ENCODE data around the gene NUP160.
A peak's percentile ranks its signal among the peaks of the same experiment; 100 is the strongest.
"Not testable (repeated sequence)": the region's sequence is repeated elsewhere in the genome, so short reads cannot be mapped to it uniquely, and the experiment has no call there.

The NUP160 gene

GRCh38 chr11:47847892-47848699 is at the start of gene NUP160:
TSS of gene NUP160 (minus strand) at chr11:47848350. CDS start at chr11:47848318, 32 bp downstream.
- DNase-seq, result peak; percentile 59

- DNase-seq, result no peak
Observed at GRCh38 chr11:47896199-47896598, 48.0 kb upstream of the NUP160 start.

DNA sequence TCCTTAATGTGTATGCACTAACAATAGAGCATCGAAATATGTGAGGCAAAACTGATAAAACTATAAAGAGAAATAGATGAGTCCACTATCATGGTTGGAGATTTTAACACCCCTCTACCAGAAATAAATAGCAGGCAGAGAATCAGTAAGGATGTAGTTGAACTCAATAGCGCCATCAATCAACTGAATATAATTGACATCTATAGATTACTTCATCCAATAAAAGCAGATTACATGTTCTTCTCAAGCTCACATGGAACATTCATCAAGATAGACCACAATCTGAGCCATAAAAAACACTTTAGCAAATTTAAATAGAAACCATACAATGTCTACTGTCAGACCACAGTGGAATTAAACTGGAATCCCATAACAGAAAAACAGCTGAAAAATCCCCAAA is 46.9 kb upstream of the NUP160 start:
- DNase-seq, result no peak

DNA sequence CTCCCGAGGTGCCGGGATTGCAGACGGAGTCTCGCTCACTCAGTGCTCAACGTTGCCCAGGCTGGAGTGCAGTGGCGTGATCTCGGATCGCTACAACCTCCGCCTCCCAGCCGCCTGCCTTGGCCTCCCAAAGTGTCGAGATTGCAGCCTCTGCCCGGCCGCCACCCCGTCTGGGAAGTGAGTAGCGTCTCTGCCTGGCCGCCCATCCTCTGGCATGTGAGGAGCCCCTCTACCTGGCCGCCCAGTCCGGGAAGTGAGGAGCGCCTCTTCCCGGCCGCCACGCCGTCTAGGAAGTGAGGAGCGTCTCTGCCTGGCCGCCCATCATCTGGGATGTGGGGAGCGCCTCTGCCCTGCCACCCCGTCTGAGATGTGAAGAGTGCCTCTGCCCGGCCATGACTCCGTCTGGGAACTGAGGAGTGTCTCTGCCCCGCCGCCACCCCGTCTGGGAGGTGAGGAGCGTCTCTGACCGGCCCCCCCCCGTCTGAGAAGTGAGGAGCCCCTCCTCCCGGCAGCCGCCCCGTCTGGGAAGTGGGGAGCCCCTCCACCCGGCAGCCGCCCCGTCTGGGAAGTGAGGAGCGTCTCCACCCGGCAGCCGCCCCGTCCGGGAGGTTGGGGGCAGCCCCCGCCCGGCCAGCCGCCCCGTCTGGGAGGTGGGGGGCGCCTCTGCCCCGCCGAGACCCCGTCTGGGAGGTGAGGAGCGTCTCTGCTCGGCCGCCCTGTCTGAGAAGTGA is 44.6 kb upstream of the NUP160 start:
- not testable (repeated sequence) for DNase-seq

DNA sequence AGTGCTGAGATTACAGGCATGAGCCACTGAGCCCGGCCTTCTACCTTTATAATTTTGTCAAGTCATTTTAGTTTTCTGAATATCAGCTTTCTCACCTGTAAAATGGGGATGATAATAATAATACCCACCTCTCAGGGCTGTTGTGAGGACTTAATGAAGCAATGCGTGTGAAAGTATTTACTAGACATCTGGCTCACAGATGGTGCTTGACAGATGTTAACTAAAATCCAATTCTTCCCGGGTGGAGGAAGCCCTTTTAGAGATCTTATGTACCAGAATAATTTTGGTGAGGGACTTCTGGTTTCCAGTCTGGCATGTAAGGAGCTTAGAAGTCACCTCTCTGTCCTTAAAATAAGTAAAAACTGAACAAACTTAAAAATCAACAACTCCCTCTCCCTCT is 43.7 kb upstream of the NUP160 start:
- no peak for DNase-seq

GRCh38 chr11:47889714-47890441 is 41.7 kb upstream of the NUP160 start:
- no peak for DNase-seq

DNA sequence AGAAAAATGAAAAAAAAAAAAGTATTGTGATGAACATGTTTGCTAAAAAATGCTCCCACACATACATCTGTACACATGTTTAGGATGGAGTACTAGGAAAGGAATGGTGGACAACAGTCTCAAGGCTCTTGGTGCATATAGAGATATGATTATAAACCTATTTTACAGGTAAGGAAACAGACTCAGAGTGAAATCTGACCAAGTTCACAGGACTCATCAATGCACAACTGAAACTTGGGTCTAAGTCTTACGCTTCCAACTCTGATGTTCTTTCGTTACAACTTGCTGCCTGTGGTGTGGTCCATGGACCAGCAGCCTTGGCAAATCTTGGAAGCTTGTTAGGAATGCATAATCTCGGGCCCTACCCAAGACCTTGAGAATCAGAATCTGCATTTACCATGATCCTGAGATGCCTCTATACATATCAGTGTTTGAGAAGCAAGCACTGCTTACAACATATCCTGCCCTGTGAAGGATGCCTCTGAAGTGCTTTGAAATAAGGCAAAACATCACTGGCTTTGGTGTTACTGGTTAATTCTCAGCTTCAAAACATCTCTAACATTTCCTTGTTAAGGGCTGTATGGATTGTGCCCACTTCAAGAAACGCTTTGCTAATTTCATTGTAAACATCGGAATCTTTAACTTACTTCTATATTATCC is 39.9 kb upstream of the NUP160 start:
- DNase-seq, result no peak

DNA sequence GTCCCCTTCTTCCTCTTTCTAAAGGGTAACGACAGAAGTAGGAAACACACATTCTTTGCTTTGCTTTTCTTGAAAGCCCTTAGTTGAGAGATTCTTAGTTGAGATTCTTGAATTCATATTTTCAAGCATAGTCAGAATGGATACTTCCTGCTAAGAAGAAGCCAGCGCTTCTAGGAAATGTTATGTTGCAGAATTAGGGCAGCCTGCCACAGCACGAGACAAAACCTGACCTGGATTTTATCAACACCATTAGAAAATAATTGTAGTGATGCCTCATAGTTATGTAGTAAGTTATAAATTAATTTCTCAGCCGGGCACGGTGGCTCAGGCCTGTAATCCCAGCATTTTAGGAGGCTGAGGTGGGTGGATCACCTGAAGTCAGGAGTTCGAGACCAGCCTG is 37.9 kb upstream of the NUP160 start:
- DNase-seq, result no peak

DNA sequence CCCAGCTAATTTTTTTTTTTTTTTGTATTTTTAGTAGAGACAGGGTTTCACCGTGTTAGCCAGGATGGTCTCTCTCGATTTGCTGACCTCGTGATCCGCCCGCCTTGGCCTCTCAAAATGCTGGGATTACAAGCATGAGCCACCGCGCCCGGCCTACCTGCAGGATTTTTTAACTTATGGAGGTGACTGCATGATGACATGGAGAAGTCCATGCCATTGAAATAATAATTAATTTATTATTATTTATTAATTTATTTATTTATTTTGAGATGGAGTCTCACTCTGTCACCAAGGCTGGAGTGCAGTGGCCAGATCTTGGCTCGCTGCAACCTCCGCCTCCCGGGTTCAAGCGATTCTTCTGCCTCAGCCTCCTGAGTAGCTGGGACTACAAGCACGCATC is 34.3 kb upstream of the NUP160 start:
- not testable (repeated sequence) for DNase-seq

DNA sequence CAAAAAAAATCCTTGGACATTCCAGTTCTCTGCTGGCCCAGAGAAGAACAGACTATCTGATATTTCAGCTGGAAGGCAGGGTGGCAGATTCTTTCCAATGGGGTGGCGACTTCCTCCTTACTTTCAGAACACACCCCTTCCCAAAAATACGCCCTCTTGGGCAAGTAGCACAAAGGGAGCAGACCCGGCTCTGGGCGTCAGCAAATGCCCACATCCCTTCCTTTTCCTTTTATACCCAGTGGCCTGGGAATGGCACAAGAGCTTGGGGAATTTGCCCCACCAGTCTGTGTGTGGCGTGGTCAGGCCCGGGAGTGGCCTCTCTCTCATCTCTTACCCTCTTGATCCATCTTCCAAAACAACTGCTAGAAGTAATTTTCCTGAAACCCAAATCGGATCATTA is 33.0 kb upstream of the NUP160 start:
- no peak for DNase-seq

- DNase-seq, result no peak
Observed at GRCh38 chr11:47879259-47880158, 31.4 kb upstream of the NUP160 start.

- not testable (repeated sequence) for DNase-seq
Observed at GRCh38 chr11:47875858-47876257, 27.7 kb upstream of the NUP160 start.

DNA sequence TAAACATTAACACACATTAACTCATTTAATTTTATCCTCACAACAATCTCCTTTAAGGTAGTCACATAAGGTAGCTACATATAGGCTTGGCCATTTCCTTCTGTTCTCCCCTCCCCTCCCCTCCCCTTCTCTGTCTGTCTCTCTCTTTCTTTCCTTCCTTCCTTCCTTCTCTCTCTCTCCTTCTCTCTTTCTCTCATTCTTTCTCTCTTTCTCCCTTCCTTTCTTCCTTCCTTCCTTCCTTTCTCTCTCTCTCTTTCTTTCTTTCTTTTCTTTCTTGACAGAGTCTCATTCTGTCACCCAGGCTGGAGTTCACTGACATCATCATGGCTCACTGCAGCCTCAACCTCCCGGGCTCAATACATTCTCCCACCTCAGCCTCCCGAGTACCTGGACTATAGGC is 22.3 kb upstream of the NUP160 start:
- DNase-seq, result no peak

DNA sequence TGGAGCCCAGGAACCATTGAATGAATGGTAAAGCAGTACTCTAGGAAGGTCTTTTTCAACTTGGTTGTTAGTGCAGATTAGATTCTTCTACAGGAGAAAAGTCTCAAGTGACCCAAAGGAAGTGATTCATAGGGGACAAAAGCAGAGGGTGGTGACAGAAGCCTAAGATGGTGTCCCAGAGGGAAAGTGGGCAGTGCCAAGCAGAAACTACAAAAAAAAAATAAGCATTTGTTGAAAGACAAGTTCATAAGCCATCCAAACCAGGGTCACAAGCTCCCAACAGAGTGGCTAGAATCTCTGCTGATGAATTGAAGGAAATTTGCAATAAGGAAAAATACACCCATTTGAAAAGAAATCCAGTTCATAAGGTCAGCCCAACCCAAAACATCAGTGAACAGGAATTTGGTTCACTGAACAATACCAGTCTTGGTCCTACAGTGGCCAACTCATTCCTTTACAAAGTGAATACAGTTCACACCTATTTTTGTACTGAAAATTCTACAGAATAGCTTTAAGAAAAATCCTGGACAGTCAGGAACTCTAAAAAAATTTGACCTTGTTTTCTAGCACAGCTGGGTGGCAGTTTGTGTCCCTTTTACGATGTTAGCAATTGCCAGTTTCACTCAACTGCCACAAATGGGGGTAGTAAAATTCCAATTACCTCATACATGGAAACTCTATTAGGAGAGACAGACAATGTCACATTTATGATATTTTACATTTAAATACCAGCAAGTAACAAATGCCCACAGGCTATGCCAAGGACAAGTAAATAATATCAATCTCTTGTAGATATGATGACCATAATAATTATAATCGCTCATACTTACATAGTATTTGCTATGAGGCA is 21.6 kb upstream of the NUP160 start:
- no peak for DNase-seq

- no peak for DNase-seq
Observed at GRCh38 chr11:47867823-47868222, 19.7 kb upstream of the NUP160 start.

DNA sequence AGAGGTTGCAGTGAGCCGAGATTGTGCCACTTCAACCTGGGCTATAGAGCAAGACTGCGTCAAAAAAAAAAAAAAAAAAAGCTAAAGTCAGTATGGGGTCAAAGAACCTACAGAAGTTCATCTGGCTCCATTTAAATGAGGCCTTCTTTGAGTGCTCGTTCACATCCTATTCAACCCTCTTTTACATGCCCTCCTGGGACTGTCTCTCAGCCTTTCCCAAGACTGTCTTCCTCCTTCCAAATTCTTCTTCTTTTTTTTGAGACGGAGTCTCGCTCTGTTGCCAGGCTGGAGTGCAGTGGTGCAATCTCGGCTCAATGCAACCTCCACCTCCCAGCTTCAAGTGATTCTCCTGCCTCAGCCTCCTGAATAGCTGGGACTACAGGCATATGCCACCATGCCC is 18.7 kb upstream of the NUP160 start:
- not testable (repeated sequence) for DNase-seq

DNA sequence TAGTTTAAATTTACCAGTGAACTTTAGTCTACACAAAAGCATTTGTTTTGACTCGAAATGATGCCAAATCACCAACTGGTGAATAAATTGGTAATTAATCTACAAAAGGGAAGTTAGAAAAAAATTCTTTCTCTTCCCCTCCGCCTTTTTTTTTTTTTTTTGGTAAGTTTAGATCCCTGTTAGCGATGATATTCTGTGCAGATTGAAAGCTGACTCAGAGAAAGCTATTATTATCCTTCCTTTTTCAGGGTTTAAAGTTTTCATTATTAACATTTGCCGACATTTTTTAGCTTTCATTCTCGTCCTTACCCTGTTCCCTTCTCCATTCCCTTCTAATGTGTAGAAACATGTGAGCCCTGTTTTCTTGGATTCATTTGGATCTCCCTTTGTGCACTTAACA is 16.8 kb upstream of the NUP160 start:
- DNase-seq, result no peak

- DNase-seq, result no peak
Observed at GRCh38 chr11:47863898-47864430, 15.8 kb upstream of the NUP160 start.

GRCh38 chr11:47863189-47863897 is 15.2 kb upstream of the NUP160 start:
- no peak for DNase-seq

DNA sequence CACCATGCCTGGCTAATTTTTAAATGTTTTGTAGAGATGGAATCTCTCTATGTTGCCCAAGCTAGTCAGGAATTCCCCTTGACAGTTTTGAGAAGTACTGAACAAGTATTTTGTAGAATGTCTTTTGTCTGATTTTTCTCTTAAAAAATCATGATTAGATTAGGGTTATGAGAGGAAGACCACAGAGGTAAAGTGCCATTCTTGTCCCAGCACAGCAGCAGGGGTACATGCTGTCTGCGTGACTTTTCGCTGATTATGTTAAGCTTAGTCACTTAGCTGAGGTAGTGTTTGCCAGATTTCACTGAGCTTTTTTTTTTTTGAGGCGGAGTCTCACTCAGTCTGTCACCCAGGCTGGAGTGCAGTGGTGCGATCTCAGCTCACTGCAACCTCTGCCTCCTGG is 13.6 kb upstream of the NUP160 start:
- no peak for DNase-seq
